HG02840 (cell line): ENCODE data around the gene RGS6.

Experiments
- ATAC-seq: cut with Tn5 transposase; IDR thresholded peaks from one replicate; pipeline ENCODE4 v1.9.1; 2021; ENCODE audit warnings: mild to moderate bottlenecking, moderate library complexity, moderate number of reproducible peaks; ENCODE audit not compliant: unreplicated experiment, low FRiP score

Gene RGS6

DNA sequence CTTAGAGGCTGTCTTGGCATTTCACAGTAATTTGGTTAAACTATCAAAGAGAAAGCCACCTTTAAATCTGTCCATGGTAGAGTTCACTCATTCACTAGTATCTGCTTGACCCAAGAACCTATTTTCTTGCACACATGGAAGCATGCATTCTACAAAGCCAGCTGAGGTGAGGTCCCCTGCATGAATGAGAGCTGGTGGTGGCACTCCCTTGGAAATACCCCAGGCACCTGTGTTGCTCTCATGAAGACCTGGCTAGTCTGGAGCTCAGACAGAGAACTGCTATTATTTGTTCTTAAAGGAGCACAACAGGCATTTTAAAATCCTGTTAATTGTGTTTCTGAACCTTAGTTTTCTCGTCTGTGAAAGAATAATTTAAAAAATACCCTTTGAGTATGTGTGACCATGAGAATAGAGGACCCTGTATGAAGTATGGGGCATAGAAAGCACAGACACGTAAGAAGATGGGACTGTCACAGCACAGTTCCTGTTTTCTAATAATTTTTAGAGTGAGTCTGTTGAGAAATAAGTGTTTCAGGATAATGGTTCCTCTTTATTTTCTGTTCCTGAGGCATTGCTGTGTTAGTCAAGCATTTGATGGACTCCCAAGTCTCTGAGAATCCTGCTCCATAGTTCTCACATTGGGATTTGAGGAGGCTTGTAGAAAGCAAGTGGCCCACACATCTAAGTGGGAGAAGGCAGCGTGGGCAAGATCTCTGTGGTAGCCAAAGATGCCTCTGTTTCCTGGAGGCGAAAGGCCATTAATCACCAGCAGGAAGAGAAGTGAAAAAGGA is 10.9 kb downstream of the RGS6 start:
- no peak for ATAC-seq

DNA sequence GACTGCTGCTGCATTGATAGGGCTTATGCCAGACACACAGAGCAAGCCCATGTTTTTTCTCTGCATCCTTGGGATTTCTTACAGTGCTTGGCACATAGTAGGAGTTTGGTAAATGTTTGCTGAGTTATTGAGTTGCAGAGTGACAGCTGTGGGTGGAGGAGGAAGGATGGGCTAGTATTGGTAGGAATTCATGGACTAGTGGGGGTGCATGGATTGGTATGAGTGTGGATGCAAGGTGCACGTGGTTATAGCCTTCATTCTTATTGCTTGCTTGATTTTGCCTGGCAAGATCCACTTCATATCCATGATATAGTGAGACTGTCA is 11.4 kb downstream of the RGS6 start:
- ATAC-seq, result no peak

DNA sequence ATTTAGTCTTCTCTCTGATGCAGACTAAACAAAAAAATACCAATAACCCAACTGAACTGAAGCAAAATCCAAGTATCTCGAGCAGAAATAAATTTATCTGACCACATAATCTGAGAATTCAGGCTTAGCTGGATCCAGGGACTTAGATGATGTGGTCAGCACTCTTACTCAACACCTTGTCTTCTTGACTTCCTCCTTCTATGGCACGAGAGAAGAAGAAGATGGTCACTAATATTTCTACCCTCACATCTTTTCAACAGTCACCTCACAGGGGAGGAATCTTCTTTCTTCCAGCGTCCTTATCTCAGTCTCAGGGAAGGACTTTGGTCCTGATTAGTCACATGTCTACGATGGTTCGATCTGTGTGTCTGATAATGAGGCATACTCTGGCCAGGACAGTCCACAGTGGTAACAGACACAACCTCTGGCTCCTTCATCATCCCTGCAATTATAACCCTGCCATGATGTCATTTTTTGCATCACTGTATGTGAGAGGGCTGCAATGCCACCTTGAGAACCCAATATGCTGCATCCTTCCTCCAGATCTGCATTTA is 15.8 kb downstream of the RGS6 start:
- no peak for ATAC-seq

DNA sequence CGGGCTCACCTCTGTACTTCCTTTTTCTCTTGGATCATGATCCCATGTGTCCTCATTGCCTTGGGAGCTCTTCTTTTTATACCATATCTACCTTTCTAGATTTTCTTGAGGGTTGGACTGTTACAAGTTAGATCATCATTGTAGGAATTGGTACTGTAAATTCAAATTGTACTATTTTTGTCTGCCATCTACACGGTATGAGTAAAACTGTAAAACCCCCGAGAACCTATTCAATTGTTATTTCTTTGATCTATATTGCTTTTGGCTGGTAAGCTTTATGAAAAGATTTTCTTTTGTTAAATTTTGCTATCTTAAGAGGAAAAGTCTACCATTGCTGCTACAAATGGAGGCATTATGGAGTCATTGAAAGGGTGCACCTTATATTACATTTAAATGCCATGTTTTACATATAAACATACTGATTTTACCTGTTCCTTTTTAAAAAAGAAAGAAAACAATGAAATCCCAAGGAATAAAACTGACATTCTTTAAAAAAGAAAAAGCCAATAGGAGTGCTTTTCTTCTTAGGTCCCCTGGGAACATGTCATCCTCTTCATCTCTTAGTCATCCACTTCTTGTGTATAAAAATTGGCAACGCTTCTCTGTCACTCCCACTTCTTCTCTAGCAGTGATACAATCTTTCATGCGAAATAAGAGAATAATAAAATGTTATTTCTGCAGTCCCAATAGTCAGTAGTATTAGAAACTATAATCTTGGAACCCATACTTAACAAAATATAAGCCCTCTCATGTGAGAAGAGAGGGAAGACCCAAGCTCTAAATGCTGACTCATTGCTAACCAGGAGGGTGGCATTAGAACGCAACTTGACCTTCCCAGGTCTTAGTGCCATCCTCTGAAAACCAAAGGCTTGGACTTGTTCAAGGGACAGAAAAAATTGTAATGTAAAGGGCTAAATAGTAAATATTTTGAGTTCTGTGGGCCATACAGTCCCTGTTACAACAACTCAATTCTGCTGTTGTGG is 20.4 kb downstream of the RGS6 start:
- ATAC-seq, result no peak

DNA sequence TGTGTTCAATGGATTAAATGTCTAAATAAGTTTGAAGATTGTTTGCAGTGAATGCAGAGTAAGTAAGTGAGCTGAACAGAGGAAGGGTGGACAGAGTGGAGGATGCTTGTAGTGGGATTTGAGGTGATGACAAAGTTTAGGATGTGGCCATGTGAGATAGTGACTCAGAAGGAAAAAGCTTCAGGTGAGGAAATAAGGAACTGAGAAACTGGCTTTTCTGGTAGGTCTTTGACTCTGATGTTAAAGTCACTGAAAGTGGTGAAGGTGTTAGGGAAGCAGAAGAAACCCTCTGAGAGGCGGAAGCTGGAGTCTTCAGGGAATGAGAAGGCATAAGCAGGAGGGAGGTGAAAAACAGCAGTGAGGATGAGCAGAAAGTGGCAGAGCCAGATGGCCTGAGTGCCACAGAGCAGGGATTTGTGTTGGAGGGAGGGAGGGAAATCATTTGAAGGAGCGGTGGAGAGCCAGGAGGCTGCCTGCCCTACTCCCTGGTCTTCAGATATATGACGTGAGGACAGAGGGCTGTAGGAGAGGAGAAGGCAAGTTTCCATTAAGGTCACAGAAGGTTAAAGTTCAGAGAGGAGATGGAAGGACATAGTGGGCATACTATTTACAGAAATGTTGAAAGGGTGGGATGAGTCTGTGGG is 24.8 kb downstream of the RGS6 start:
- ATAC-seq, result no peak

DNA sequence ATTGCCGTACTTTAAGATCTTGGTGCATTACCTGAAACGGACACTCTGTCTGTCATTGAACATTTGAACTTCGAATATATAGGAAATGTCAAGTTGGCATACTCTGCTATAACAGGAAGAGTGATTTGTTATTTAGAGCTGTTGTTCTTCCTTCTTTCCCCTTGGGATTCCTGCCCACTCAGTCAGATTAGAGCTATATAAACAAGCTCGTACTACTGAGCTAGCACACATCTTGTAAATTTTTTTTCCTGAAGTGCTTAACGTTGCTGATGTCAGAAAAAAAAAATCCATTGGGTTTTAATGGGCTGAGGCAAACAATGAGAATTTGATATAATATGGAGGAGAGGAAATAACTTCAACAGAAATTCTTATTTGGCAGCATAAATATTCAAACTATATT is 26.8 kb downstream of the RGS6 start:
- no peak for ATAC-seq

DNA sequence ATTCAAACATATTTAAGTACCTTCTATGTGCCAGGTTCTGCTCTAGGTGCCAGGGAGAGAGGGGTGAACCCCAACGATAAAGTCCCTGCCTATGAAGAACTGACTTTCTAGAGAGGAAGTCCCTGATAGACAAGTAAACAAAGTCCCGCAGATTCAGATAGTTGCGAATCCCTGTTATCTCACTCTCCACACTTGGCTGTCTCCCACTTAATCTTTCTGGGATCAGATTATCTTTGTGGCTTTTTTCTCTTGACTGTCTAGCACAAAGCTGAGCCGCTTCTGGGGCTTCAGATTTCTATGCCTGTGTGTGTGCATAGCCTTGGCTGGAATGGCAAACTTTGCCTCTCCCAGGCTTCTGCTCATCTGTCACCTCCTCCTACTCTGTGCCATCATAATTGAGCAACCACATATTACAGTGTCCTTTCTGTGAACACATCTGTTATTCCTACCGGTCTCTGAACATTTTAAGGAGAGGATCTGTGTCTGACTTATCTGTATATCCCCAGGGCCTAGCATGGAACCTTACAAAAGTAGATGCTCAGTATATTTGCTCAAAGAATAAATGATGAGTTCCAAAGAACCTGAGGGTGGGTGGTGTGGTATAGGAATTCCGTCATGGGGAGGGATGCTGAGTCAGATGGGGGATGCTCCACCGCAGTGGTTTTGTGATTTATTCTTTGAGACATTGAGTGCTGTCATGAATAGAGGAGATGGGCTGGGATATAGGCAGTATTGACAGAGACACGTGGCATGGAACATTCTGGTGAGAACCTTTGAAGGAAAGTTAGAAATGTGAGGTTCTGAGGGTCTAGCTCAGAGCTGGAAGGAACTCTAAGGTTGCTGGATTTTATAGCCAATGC is 28.5 kb downstream of the RGS6 start:
- ATAC-seq, result no peak

DNA sequence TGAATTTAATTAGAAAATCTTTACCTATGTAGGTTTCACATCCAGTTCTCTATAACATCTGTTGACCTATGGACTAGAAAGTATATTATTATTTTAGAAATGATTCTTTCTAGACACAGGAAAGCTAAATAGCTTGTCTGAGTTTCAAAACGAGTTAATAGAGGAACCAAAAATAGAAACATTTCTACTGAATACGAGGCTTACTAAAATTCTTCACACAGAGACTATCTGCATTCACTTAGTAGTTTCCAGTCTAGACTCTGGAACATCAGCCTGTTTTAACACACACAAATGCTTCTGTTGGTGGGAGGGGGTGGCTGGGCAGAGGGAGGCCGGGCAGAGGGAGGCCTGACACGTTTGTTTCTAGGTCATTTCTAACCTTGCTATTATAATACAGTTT is 29.7 kb downstream of the RGS6 start:
- ATAC-seq, result no peak

DNA sequence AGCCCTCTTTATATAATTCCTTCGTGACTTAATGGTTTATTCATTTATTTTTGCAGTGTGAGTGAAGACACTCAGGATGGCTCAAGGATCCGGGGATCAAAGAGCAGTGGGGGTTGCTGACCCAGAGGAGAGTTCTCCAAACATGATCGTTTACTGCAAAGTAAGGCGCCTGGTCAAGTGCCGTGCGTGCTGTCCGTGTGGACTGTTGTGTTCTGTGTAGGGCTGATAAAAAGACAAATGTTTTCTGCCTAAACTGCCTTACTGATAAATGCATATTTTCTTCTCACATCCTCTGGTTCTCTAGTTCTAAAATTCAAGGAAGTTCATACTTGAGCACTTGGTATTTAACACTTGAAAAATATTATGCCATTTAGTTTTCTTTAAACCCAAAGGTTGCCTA is 32.5 kb downstream of the RGS6 start:
- no peak for ATAC-seq

DNA sequence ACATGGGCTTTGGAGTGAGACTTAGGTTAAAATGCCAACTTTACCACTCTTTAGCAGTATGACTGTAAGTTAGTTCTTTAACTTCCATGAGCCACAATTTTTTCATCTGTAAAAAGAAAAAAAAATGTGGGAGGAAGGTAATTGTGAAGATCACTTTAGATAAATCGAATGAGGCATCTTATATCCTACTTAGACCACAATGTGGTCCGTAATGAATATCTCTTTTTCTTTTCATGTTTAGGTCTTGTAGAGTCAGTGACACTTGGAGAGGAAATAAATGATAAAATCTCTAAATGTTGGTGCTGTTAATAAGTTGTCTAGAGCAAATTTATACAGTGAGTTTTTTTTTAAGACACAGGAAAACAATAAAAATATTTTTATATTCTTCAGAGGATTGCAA is 34.3 kb downstream of the RGS6 start:
- ATAC-seq, result no peak

DNA sequence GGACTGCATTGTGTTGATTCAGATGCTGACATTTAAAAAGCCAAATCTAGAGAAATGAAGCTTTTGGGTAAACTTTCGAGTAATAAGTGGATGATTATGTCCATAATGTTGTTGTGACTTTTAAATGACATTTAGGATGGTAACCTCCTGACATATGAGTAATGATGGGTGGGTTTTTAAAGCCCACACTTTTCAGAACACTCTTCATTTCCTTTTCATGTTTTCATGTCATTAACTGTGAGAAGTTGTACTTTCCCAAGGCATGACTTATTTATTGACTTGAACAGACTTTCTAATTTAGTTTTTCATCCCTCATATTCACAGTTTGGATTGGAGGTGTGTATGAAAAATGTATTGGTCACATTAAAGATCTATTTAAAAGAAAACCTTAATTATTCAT is 35.5 kb downstream of the RGS6 start:
- ATAC-seq, result no peak

DNA sequence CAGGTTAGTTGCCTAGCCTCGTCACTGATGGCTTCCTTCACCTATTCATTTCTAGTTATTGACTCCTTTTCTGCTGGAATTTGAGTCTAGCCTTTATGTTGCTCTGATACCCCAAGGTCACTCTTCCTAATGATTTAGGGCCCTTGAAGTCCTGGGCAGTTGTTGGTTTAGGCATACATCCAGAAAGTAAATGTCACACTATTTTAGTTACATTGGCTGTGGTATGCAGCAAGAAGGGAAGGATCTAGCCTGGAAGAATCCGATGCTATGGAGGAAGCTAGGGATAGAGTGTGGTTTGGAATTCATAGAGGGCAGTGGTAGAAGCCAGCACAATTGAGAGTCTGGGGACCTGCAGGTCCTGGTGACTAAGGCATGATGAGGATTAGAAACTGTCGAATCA is 38.0 kb downstream of the RGS6 start:
- no peak for ATAC-seq

DNA sequence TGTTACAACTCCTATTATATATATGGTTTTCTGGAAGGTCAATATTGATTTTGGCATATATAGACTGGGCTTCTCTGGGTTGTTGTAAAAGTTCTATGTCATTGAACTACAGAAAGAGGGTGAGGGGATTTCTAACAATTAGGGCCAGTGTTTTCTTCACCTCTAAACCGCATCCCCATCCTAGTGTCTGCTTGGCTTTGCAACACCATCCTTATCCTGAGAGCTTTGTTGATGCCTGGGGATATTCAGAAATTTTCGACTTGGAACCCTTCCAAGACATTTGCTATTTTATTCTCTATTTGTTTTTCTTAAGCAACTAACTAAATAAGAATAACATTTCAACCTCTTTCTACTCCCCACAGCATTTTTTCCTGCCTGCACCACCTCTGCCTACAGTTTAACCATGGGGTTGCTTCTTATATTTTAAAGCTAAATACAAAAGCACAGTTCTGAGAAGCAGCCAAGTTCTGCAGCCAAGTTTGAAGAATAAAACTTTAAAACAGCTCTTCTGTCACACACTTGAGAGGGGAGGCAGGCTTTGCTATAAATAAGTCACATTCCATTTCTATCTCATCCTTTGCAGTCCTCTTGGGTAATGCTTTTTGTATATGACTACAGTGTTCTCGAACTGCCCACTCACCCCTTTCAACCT is 53.4 kb downstream of the RGS6 start:
- no peak for ATAC-seq

DNA sequence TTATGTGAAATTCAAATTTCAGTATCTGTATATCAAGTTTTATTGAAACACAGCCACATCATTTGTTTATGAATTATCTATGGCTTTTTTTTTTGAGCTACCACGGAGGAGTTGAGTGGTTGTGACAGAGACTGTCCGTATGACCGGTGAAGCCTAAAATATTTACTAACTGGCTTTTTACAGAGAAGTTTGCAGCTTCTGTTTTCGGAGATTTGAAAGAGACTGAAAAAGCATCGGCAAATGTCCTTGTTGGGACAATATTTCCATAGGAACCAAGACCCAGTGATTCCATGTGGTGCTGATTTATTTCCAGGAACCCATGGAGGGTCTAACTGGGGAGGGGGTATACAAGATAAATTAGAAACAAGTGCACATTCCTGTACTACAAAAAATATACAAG is 56.2 kb downstream of the RGS6 start:
- ATAC-seq, result no peak

DNA sequence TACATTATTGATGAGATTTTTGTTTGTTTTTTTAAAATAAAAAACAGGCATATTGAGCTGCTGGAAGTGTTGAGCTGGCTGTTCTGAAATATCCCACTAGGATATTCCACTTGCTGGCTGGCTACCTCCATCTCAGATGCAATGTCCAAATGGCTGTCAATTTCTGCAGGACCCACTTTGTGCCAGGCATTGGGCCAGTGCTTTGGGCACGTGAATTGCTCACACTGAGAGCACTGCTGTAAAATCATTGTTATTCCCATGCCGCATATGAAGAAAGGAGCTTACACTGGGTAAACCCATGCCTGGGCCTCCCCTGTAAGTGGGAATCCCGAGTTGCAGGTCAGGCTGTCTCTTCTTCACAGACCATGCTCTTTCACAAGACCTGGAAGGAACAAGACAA is 56.7 kb downstream of the RGS6 start:
- ATAC-seq, result no peak

DNA sequence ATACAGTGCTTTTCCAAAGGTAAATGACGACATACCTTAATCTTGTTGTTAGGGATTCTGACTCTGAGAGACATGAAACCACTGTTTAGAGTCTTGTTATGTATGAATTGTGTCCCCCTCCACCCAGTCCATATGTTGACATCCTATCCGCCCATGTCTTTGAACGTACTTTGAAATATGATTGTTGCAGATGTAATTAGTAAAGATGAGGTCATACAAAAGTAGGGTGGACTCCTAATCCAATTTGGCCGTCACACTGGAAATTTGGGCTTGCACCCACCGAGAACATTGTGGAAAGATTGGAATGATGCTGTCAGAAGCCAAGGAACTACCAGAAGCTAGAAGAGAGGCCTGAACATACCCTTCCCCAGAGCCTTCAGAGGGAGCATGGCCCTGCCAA is 62.2 kb downstream of the RGS6 start:
- no peak for ATAC-seq

DNA sequence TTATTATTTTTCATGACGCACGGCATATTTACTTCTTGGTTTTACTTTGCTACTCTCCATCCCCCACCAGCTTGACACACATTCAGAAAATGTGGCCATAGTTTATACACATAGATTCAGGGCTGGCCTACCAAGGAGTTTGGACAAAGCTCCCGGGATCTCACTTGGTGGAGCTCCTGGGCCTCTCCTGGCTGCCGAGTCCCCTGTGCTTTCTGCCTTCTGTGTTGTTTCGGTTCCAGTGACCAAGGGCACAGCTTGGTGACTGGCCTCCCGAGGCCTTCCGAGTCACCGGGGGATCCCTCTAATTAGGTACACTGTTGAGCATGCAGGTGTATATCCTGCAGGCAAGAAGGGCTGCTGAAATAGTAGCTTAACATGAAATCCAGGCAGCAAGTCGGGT is 63.5 kb downstream of the RGS6 start:
- ATAC-seq, result no peak

DNA sequence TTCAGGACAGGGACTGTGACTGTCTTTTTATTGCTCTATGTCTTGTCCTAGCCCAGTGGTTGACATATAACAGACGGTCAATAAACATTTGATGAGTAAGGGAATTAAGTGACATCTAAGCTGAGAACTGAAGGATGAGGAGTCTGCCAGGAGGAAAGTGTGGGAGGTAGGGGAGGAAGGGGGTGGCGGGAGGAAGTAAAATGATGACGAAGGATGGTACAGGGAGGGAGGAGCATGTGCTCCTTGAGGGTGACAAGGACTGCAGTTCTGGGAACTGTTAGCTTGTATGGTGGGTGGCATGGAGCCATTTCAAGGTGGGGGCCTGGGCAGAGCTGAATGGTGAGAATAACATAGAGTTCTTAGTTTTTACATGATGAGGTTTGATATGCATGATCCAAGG is 64.4 kb downstream of the RGS6 start:
- ATAC-seq, result no peak

DNA sequence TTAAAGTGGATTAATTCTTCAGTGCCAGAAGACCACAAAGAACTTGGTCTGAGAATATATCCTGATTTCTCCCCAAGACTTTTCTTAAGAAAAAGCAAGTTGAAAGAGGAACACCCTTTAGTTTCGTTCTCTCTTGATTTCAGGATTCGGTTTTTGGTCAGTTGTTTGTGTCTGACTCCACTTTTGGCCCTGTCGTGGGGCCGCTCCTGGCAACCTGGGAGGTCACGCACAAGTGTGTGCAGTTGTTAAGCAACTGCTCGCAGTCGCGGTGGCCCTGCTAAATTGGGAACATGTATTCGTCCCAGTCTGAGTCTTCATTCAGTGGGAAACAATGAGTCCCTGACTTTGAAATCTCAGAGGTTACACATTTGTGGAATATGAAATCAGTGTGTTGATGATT is 68.7 kb downstream of the RGS6 start:
- no peak for ATAC-seq

DNA sequence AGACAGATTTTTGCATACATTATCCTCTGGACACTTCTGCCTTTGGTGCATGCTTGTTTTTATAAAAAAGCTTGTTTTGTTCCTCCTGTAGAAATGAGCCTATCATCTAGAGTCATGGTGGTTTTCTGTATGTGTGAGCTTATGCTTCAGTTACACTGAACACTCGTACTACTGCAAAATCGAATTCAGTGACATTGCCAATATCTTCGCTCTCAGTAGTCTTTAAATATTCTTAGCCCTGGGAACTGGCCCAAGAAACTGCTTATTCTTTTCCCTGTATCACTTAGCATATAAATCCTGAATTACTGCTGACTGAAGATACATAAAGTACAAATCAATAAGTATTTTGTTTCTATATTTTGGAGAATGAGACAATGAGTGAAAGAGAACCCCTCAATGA is 70.5 kb downstream of the RGS6 start:
- ATAC-seq, result no peak
